Tibial nerve (tissue), 4 donors: ENCODE measurements around the gene JAKMIP1. TPM values are rescaled to one million over a fixed set of nuclear protein-coding genes. Genes with fewer than 3 reads are reported as not detected.

Experiments used
- DNase-seq, 2 donors: peaks; one replicate each; pipeline ENCODE4 v3.0.0-alpha.2; 2019; ENCODE audit warnings: low spot score in 2 of 2
- H3K27ac ChIP-seq, 4 donors: fragments of 200-600 bp; sonication (generic) in 3 of 4; one replicate each; pipeline ENCODE4 v1.5.1; 2017 to 2019; ENCODE audit warnings: mild to moderate bottlenecking in 1 of 4
- H3K27me3 ChIP-seq, 2 donors: fragments of 200-600 bp; sonication (generic) in 1 of 2; one replicate each; pipeline versions ENCODE4 v1.5.1 to v1.6.0; 2017 to 2019
- H3K36me3 ChIP-seq, 3 donors: fragments of 200-600 bp; sonication (generic); one replicate each; pipeline ENCODE4 v1.5.1; 2018 to 2019
- H3K4me1 ChIP-seq, 4 donors: fragments of 200-600 bp; sonication (generic) in 3 of 4; one replicate each; pipeline ENCODE4 v1.5.1; 2017 to 2019
- H3K4me3 ChIP-seq, 4 donors: fragments of 200-600 bp; sonication (generic) in 3 of 4; one replicate each; pipeline ENCODE4 v1.5.1; 2017 to 2019; ENCODE audit warnings: mild to moderate bottlenecking in 1 of 4, moderate library complexity in 1 of 4
- H3K9me3 ChIP-seq, 4 donors: fragments of 200-600 bp; sonication (generic) in 3 of 4; one replicate each; pipeline ENCODE4 v1.5.1; 2017 to 2019
- EP300 ChIP-seq, 2 donors: sonication (generic); formaldehyde crosslinking; IDR thresholded peaks; one replicate each; pipeline ENCODE4 v1.6.1; 2017; ENCODE audit warnings: antibody characterized with exemption in 2 of 2, mild to moderate bottlenecking in 1 of 2
- POLR2A ChIP-seq, 2 donors: fragments of 450-650 bp; IDR thresholded peaks; one replicate each; pipeline ENCODE4 v1.6.1; 2017; ENCODE audit warnings: antibody characterized with exemption in 2 of 2, mild to moderate bottlenecking in 2 of 2, moderate library complexity in 2 of 2
- WGBS, 2 donors: methylation state at CpG; one replicate each; pipeline ENCODE4 v1.1.5; 2018; 5-methylcytosine and 5-hydroxymethylcytosine counted together
- total RNA-seq, 4 donors: library from RNA; depleted of rRNA; stranded (reverse); fragments of >200 nt; gene quantifications; one replicate each; pipeline ENCODE4 v1.1.0, GENCODE V29; 2016
- TF ChIP-seq, protein P1 (sequence below), 5 experiments: fragments of 200-600 bp in 3 of 5; fragments of 450-650 bp in 2 of 5; sonication (generic) in 3 of 5; IDR thresholded peaks; one replicate each; pipeline ENCODE4 v1.5.1; 2016 to 2019; ENCODE audit warnings: antibody characterized with exemption in 5 of 5, mild to moderate bottlenecking in 3 of 5, moderate library complexity in 2 of 5

Gene JAKMIP1
- total RNA-seq, 4 donors from 2014 or later = 0.30 to 2.5 (median 1.2) TPM

DNA sequence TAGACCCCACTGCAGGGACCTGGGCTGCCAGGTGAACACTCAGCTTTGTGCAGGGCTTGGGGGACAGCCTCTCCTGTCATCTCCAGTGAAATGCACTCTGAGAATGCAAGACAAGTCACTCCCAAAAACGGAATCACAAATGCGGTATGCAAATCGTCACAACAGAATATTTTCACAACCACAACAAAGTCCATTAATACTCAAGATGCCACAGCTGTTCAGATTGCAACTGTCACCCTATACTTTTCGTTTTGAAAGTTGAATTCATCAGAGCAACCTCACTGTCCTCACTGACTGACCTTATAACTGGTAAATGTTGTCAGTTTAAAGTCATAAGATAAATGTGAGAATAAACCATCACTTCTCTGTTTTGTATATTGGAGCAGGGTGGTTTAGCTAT is 16.6 kb downstream of the JAKMIP1 start:
- Histone ChIP-seq H3K27me3 (no peaks in the 10 kb centered on the region), H3K27ac (no peak overlapping the region)

DNA sequence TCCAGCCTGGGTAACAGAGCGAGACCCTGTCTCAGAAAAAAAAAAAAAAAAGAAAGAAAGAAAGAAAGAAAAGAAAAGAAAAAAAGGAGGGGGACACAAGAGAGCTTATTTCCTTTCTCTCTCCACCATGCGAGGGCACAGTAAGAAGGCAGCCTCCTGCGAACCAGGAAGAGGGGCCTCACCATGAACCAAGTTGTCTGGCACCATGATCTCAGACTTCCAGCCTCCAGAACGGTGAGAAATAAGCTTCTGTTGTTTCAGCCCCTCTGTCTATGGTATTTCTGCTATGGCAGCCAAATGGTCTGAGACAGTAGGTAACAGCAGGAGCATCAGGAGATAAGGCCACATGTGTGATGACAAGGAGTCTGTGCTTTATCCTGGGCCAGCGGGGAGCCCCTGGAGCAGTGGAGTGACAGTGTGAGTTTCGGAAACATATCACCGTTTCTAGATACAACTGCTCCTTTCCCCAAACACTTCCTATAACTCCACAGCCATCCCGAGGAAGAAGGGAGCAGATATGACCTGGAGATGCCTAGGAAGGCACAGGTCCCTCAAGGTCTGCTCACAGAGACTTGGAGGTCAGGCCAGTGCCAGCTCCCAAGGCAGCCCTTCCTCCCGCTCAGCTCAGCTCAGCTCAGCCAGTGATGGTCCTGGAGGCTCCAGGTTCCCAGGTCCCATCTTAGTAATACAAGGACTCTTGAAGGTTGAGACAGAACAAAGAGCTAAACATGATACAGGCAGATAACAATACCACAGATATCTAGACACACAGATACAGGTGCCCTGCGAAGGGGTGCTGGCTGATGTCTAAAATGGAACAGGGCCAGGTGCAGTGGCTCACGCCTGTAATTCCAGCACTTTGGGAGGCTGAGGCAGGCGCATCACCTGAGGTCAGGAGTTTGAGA is 17.7 kb downstream of the JAKMIP1 start:
- Histone ChIP-seq H3K4me3 (no peak overlapping the region), H3K9me3 (peaks cover 0 to 53% (median 1%) of the 10 kb centered on the region in 4 donors), H3K36me3 (no peaks in the 10 kb centered on the region), H3K27ac (no peak overlapping the region), H3K27me3 (no peaks in the 10 kb centered on the region), H3K4me1 (no peaks in the 10 kb centered on the region)
- no peak for DNase-seq
- WGBS, 2 donors = 77 to 84% methylated on average over 12 of the region's 12 CpGs
- TF ChIP-seq, protein P1, sequence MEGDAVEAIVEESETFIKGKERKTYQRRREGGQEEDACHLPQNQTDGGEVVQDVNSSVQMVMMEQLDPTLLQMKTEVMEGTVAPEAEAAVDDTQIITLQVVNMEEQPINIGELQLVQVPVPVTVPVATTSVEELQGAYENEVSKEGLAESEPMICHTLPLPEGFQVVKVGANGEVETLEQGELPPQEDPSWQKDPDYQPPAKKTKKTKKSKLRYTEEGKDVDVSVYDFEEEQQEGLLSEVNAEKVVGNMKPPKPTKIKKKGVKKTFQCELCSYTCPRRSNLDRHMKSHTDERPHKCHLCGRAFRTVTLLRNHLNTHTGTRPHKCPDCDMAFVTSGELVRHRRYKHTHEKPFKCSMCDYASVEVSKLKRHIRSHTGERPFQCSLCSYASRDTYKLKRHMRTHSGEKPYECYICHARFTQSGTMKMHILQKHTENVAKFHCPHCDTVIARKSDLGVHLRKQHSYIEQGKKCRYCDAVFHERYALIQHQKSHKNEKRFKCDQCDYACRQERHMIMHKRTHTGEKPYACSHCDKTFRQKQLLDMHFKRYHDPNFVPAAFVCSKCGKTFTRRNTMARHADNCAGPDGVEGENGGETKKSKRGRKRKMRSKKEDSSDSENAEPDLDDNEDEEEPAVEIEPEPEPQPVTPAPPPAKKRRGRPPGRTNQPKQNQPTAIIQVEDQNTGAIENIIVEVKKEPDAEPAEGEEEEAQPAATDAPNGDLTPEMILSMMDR (IDR thresholded peaks at IDR 0.05) = no peak
- TF ChIP-seq POLR2A (IDR thresholded peaks at IDR 0.05) (no peak), EP300 (IDR thresholded peaks at IDR 0.05) (no peak)

More for the DNA sequence above, 16.6 kb downstream of the JAKMIP1 start:
- no peak overlapping the region for H3K4me3 ChIP-seq
- peaks cover 0 to 57% (median 1%) of the 10 kb centered on the region in 4 donors for H3K9me3 ChIP-seq
- no peak for TF ChIP-seq POLR2A (IDR thresholded peaks at IDR 0.05)
- TF ChIP-seq, protein P1 (IDR thresholded peaks at IDR 0.05) = no peak
- no peak for TF ChIP-seq EP300 (IDR thresholded peaks at IDR 0.05)
- WGBS, 2 donors = 78 to 81% methylated on average over 4 of the region's 4 CpGs
- no peaks in the 10 kb centered on the region for H3K36me3 ChIP-seq
- DNase-seq = no peak
- no peaks in the 10 kb centered on the region for H3K4me1 ChIP-seq

DNA sequence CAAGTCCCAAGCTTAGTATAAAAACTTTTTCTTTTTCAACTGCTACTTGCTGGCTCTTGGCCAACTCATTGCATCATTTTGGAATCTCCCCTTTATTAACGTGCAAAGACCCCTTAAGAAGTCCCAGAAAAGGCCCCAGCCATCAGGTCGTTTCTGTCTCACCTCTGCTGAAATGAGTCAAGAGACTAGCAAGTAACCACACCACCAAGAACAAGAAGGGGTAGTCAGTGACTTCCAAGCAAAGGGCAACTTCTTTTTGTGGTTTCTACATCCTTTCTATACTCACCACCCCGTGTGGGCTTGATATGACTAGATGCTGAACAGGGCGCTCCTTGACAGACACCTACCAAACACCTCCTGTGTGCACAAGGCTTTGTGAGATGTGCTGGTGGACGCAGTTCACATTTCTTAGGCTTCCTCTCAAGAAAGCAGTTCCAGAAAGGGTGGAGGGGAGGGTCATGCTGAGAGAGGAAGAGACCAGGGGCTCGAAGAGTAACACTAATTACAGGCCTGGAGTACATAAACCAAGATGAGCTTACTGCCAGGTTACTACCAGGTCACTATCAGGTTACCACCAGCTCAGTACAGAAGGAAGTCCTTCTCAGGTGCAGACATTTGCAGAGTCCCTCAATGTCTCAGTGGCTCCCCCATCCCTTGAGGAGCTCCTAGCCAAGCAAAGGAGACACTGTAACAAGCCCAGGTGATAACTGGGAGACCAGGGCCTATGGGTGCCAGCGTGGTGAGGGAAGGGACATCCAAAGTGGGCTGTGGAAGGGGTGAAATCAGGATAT is 19.3 kb downstream of the JAKMIP1 start:
- Histone ChIP-seq H3K4me1 (no peaks in the 10 kb centered on the region), H3K9me3 (peaks cover 0 to 37% (median 0%) of the 10 kb centered on the region in 4 donors), H3K27me3 (no peaks in the 10 kb centered on the region), H3K4me3 (no peak overlapping the region), H3K36me3 (no peaks in the 10 kb centered on the region), H3K27ac (no peak overlapping the region)
- no peak for DNase-seq
- TF ChIP-seq, protein P1 (IDR thresholded peaks at IDR 0.05) = no peak
- no peak for TF ChIP-seq POLR2A (IDR thresholded peaks at IDR 0.05)
- TF ChIP-seq EP300 (IDR thresholded peaks at IDR 0.05) = no peak
- 53 to 56% methylated on average over 7 of the region's 7 CpGs for WGBS, 2 donors

DNA sequence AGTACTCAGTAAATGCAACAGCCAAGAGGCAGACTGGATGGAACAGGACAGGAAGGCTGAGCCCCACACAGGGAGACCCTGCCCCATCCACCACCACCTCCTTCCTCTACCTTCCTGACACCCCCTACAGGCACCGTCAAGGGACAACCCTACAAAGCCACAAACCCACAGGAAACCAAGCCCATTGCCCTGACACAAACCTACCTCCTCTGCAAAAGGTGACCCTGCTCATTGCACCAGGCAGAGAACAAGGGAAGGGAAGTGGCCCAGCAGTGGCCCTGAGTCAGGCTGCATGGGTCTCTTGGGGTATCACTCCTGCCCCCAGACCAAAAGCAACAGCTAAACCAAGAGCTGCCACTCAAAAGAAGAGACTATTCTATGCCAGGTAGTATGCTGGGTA is 21.0 kb downstream of the JAKMIP1 start:
- Histone ChIP-seq H3K27ac (no peak overlapping the region), H3K36me3 (no peaks in the 10 kb centered on the region), H3K4me3 (no peak overlapping the region), H3K4me1 (no peaks in the 10 kb centered on the region), H3K9me3 (peaks cover 0 to 24% (median 0%) of the 10 kb centered on the region in 4 donors), H3K27me3 (no peaks in the 10 kb centered on the region)
- WGBS, 2 donors = 79 to 93% methylated on average over 1 of the region's 1 CpG
- no peak for TF ChIP-seq EP300 (IDR thresholded peaks at IDR 0.05)
- TF ChIP-seq, protein P1 (IDR thresholded peaks at IDR 0.05) = no peak
- TF ChIP-seq POLR2A (IDR thresholded peaks at IDR 0.05) = no peak
- no peak for DNase-seq
